Left ventricle myocardium superior (tissue), 1 donor: ENCODE measurements around the gene LSM11. TPM values are rescaled to one million over a fixed set of nuclear protein-coding genes. Genes with fewer than 3 reads are reported as not detected.
A peak's percentile ranks its signal among the peaks of the same experiment; 100 is the strongest.
"Not testable (repeated sequence)": the region's sequence is repeated elsewhere in the genome, so short reads cannot be mapped to it uniquely, and the experiment has no call there.

Source experiments
- ATAC-seq: fragments of 200-7000 bp; cut with Tn5 transposase; one replicate; pipeline ENCODE4 v1.9.1; 2020; ENCODE audit warnings: mild to moderate bottlenecking, moderate library complexity
- DNase-seq: peaks from one replicate; pipeline ENCODE4 v3.0.0-alpha.2; 2020
- intact Hi-C: fragments of 100-400 bp; cut with micrococcal nuclease; formaldehyde crosslinking; loops from one replicate; pipeline ENCODE4 v1.11.0; 2022
- long read RNA-seq: library from polyadenylated mRNA; unstranded; transcript quantifications from one replicate; pipeline ENCODE4 v2.0.0, GENCODE V29; 2021
- total RNA-seq: library from RNA; stranded (reverse); fragmentation: NEBNext Ultra II Directional; extraction: Animal tissue kit (Norgen Biotek cat#: 25700); gene quantifications from one replicate; pipeline ENCODE4 v1.2.1, GENCODE V29; 2021
- donor health status: DM: no; HTN: yes; CAD: no; lungs with severe emphysema.

LSM11 gene
- 1.7 TPM for total RNA-seq
- long read RNA-seq, full-length matches to known transcripts, result 1 of 1 reads
- long read RNA-seq, partial matches to known transcripts, result 0 of 1 reads
- long read RNA-seq, other reads (novel, unspliced or antisense), result 0 of 1 reads

- peak; percentile 95 for DNase-seq
- peak; percentile 96 for ATAC-seq
- intact Hi-C loops, result no loop called here
These were observed at the start of gene LSM11 for GRCh38 chr5:157743163-157744050. LSM11 (plus strand) TSS chr5:157743712; CDS start chr5:157743751, 39 bp downstream.

GRCh38 chr5:157693816-157694215, 49.7 kb upstream of the LSM11 start:
- intact Hi-C loops, DNase-seq, ATAC-seq: not testable (repeated sequence)

GRCh38 chr5:157696154-157696553, 47.4 kb upstream of the LSM11 start:
- ATAC-seq, intact Hi-C loops, DNase-seq: not testable (repeated sequence)

- ATAC-seq, DNase-seq, intact Hi-C loops: not testable (repeated sequence)
These were observed 44.8 kb upstream of the LSM11 start for GRCh38 chr5:157698674-157699073.

- ATAC-seq, result no peak
- intact Hi-C loops, result no loop called here
- no peak for DNase-seq
These were observed 39.8 kb upstream of the LSM11 start for GRCh38 chr5:157703736-157704135.

GRCh38 chr5:157708866-157709265, 34.6 kb upstream of the LSM11 start:
- intact Hi-C loops, result no loop called here
- no peak for ATAC-seq
- no peak for DNase-seq

GRCh38 chr5:157709346-157709745, 34.2 kb upstream of the LSM11 start:
- intact Hi-C loops, result no loop called here
- ATAC-seq (no peak), DNase-seq (no peak)

- ATAC-seq (no peak), DNase-seq (no peak)
- intact Hi-C loops, result loop anchor here (10.0 kb wide), 1 partner anchor 126 kb away; no protein-coding TSS in a partner anchor
These were observed 33.1 kb upstream of the LSM11 start for GRCh38 chr5:157710431-157710830.

GRCh38 chr5:157710882-157711281, 32.6 kb upstream of the LSM11 start:
- DNase-seq (no peak), ATAC-seq (no peak)
- intact Hi-C loops, result loop anchor here (10.0 kb wide), 1 partner anchor 126 kb away; no protein-coding TSS in a partner anchor

- intact Hi-C loops, result loop anchor here (10.0 kb wide), 1 partner anchor 129 kb away; no protein-coding TSS in a partner anchor
- no peak for DNase-seq
- no peak for ATAC-seq
These were observed 29.5 kb upstream of the LSM11 start for GRCh38 chr5:157713830-157714595.

- DNase-seq (no peak), ATAC-seq (no peak)
- intact Hi-C loops, result loop anchor here (10.0 kb wide), 1 partner anchor 130 kb away; no protein-coding TSS in a partner anchor
These were observed 29.0 kb upstream of the LSM11 start for GRCh38 chr5:157714596-157714864.

- ATAC-seq (peak; percentile 95), DNase-seq (no peak)
- intact Hi-C loops, result loop anchor here (5.0 to 10.0 kb wide), 2 partner anchors 134 to 286 kb away; no protein-coding TSS in a partner anchor
These were observed 25.0 kb upstream of the LSM11 start for GRCh38 chr5:157718519-157718918.

- intact Hi-C loops, result loop anchor here (5.0 to 10.0 kb wide), 2 partner anchors 134 to 287 kb away; no protein-coding TSS in a partner anchor
- DNase-seq (no peak), ATAC-seq (no peak)
These were observed 24.3 kb upstream of the LSM11 start for GRCh38 chr5:157719245-157719644.

GRCh38 chr5:157721159-157721558, 22.4 kb upstream of the LSM11 start:
- intact Hi-C loops, result no loop called here
- ATAC-seq (no peak), DNase-seq (no peak)

GRCh38 chr5:157722895-157723294, 20.6 kb upstream of the LSM11 start:
- intact Hi-C loops, DNase-seq, ATAC-seq: not testable (repeated sequence)

GRCh38 chr5:157726607-157727006, 16.9 kb upstream of the LSM11 start:
- DNase-seq, intact Hi-C loops, ATAC-seq: not testable (repeated sequence)

- ATAC-seq, intact Hi-C loops, DNase-seq: not testable (repeated sequence)
These were observed 15.7 kb upstream of the LSM11 start for GRCh38 chr5:157727858-157728257.

GRCh38 chr5:157729858-157730257, 13.7 kb upstream of the LSM11 start:
- intact Hi-C loops, result no loop called here

GRCh38 chr5:157730900-157731271, 12.6 kb upstream of the LSM11 start:
- intact Hi-C loops, result no loop called here
- DNase-seq, result no peak
- no peak for ATAC-seq

More at GRCh38 chr5:157729858-157730257, 13.7 kb upstream of the LSM11 start:
- ATAC-seq (no peak), DNase-seq (no peak)
